Medulla oblongata (tissue), 1 donor: ENCODE data around the gene TLE5.
"Not testable (repeated sequence)": the region's sequence is repeated elsewhere in the genome, so short reads cannot be mapped to it uniquely, and the experiment has no call there.

Experiments used
- DNase-seq: peaks from one replicate; pipeline ENCODE4 v3.0.0-alpha.2; 2015; ENCODE audit errors: extremely low spot score

The TLE5 gene

GRCh38 chr19:3061182-3062161 is 823 bp downstream of the TLE5 start:
- peak; percentile 44 for DNase-seq

DNA sequence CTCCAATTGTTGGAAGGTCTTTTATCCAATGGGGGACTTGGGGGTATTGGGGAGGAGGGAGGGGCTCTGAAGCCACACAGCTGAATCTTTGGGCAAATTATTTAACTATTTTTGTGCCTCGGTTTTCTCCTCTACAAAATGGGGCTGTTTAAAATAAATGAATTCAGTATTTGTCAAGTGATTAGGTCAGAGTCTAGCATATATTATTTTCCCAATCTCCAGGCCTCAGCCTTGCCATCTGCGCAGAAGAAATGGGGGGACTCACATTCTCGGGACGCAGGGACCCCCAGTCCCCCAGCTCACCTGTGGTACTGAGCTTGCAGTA is 1.5 kb downstream of the TLE5 start:
- no peak for DNase-seq

DNA sequence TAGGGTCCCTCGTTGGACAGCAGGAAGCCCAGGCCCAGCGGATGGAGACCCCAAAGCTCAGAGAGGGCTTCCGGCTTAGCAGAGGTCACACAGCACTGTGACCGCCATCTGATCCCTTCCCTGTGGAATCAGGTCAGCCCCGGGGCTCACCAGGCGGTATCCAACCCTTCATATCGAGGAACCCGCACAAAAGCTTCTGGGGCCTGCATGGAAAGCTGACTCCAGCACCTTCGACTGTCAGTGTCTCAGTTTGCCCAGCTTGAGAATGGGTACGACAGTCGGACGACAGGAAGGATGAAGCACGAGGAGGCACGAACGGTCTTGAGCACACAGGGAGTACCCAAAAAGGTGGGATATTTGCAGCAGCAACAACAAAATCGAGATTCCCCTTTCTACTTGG is 2.6 kb downstream of the TLE5 start:
- DNase-seq = no peak

- DNase-seq = no peak
Observed at GRCh38 chr19:3058821-3059314, 3.4 kb downstream of the TLE5 start.

GRCh38 chr19:3058009-3058820 is 4.1 kb downstream of the TLE5 start:
- DNase-seq = no peak

DNA sequence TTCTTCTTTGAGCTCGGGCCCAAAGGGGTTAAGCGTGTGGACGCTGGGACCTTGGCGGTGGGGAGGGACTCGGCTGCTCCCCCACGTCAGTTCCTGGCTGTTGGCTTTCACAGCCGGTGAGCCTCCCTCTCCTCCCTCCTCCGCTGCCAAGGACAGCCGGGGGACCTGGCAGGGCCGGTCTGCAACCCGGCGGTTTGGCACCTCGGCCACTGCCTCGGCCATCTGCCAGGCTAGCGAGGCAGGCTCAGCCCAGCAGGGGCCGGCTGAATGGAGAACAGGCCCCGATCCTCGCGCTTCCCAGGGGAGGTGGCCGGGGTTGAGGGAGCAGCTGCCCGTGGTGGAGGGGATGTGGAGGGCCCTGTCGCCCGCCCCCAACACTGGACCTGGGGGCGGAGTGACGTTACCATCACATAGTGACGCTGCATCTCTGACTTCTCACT is 5.0 kb downstream of the TLE5 start:
- DNase-seq = peak; percentile 81

- DNase-seq = no peak
Observed at GRCh38 chr19:3056417-3057088, 5.7 kb downstream of the TLE5 start.

GRCh38 chr19:3055741-3056416 is 6.4 kb downstream of the TLE5 start:
- DNase-seq = no peak

DNA sequence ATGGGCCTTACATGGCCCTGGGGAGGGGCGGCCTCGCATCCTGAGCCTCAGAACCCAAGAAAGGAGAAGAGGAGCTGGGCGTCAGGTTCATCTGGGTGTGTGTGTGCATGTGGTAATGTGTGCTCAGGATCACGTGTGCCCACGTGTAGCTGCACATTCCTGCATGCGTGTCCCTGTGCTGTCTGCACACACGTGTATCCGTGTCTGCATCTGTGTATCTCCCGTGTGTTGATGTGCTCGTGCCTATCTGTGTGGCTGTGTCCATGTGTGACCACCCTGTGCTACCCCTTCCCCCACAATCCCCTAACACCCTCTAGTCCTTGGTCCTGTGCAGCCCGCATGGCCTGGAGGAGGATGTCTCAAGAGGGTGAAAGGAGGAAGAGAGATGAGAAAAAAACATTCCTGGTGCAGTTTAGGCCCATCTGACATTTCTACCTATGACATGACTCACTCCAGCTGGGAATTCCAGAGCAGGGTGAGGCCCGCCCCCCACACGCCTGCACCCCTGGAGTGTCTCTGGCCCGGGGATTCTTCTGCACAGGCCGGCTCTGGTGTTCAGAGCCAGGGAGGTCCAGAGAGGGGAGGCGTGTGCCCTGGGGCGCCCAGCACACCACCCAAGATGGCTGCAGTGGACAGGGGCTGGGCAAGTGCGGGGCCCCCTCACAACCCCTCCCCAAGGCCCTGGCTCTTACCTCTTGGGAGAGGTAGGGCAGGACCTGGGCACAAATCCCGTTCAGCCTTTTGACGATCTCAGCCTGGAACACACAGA is 7.1 kb downstream of the TLE5 start:
- no peak for DNase-seq

DNA sequence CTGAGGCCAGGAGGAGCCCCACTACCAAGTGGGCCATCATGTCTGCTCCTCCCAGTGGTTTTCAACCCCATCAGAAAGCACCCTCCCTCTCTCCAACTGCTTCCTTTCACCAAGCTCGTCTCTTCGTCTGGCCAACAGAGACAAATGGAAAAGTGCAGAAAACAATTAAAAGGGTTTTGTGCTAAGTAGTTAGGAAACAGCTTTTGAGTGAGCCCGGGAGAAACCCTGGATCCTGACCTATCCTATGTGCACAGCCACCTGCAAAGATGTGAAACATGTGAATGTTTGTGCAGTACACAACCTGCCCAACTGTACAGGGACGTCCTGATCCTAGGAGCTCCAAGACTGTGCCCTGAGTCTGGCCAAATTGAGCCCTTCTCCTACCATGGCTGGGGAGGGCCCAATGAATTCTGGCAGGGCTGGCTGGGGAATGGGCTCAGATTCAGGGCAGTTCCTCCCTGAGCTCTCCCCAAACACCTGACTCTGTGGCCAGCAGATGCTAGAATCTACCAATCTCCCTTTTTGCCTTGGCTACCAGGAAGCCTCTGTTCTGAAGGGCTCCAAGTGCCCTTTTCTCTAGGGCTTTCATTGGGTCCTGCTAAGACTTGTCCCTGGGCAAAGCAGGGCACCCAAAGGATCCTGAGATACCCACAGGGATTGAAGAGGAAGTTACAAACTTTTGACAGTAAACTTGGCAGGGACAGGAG is 7.9 kb downstream of the TLE5 start:
- no peak for DNase-seq

- no peak for DNase-seq
Observed at GRCh38 chr19:3053780-3054179, 8.5 kb downstream of the TLE5 start.

- DNase-seq = no peak
Observed at GRCh38 chr19:3053218-3053621, 9.1 kb downstream of the TLE5 start.

GRCh38 chr19:3050016-3050415 is 12.3 kb downstream of the TLE5 start:
- not testable (repeated sequence) for DNase-seq

GRCh38 chr19:3049089-3049488 is 13.2 kb downstream of the TLE5 start:
- no peak for DNase-seq

DNA sequence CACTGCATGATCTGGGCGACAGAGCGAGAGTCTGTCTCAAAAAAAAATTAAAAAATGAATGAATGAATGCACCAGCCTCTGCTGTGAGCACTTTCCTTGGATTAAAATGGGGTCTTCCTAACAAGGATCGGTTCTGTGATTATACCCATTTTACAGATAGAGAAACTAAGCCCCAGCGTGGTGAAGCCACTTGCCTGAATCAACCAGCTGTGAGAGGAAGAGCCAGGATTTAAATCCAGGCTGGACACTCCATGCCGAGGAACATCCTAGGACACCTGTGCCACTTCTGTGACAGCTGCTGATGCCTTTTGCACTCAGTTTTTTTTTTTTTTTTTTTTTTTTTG is 14.1 kb downstream of the TLE5 start:
- no peak for DNase-seq

DNA sequence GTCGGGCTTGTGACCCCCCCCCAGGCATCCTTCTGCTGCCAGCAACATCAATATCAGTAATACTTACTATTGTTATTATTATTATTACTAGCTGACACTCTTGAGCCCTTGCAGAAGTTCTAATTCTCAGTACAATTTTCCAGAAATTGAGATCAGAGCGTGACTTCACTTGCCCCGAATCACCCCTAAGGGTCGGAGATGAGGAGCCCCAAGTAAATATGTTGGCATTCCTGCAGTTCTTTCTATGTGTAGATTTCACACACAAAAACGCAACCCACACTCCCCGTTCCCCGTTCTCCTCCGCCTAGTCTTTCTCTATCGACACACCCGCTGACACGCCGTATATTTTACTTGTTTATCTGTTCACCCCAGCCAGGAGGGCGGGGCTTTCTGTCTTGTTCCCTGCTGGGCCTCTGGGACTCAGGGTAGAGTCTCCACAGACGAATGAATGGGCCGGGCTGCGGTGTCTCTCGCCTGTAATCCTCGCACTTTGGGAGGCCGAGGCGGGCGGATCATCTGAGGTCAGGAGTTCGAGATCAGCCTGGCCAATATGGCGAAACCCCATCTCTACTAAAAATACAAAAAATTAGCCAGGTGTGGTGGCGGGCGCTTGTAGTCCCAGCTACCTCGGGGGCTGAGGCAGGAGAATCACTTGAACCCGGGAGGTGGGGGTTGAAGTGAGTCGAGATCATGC is 14.7 kb downstream of the TLE5 start:
- DNase-seq = peak; percentile 33

DNA sequence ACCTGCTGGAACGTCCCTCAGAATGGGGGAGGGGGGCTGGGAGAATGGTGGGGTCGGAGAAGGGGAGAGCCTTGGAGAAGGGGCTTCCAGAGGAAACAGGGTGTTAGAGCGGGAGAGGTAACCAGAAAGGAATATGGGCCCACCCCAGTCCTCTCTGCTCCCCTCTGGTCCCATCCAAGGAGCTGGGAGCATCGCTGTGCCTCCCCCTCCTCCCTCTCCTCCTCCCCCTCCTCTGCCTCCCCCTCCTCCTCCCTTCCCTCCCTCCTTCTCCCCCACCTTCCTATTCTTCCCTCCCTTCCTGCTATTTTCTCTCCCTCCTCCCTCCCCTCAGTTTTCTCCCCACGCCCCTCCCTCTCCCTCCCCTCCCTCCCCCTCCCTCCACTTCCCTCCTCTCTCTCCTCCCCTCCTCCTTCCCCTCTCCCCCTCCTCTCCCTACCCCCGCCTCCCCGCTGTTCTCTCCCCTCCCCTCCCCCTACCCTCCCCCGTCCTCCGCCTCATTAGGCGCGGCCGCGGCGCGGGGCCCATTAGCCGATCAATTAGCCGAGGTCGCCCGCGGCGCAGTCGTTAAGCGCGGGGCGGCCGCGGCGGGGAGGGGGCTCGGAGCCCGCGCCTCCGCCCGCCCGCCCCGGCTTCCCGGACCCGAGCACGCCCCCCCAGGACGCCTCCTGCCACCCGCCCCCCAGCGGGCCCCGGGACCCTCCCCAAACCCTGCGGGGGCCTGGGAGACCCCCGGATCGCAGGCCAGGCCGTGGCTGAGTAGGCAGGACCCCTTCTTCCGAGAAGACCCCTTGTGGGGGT is 15.4 kb downstream of the TLE5 start:
- no peak for DNase-seq

- no peak for DNase-seq
Observed at GRCh38 chr19:3045885-3046697, 16.2 kb downstream of the TLE5 start.
